GM03348 (cell line): ENCODE data around the gene TH.

Experiments
- DNase-seq: peaks from one replicate; pipeline ENCODE4 v3.0.0; 2012; ENCODE audit warnings: low spot score

TH gene

GRCh38 chr11:2142300-2142759 lies 29.3 kb downstream of the TH start:
- peak; percentile 65 for DNase-seq

DNA sequence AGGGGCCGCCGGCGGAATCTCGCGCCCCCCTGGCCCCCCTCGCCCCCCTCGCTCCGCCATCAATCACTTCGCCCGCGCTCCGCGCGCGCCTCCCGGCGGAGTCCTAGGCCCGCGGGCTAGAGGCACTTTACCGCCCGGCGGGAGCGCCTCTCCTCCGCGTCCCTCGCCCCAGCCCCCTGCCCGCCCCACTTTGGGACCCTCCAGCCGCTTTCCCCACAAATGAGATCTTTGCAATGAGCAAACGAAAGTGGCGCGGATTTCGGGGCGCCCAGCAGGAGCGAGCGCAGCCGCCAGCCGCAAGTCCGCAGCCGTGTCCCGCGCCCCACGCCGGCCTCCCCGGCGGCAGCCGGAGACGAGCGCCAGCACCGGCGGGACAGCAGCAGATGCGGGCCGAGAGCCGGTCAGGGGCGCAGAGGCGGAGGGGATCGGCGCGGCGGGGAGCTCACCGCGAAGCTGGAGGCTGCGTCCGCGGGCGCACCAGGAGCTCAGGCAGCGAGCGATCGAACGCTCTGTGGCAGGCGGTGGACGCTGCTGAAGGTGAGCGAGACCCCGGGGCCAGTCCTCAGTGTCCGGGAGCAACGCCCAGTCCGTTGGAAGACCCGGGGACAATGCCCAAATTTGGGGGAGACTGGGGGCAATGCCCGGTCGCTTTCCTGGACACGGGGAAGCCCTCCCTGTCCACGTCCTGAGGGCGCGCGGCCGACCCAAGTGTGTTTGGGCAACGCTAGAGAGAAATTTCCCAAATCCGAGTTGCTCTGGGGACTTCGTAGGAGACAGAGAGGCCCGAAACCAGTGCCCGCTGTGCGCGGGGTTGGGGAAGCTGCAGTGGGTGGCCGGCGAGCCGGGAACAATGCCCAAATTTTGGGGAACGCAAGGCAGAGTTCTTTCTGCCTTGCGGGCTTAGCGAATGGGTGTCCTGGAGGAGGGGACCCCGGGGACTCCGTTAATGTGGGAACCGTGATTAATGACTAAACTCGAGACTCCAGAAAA lies 30.9 kb downstream of the TH start:
- DNase-seq, result no peak

- DNase-seq, result no peak
These were observed 31.8 kb downstream of the TH start for GRCh38 chr11:2139621-2140337.

DNA sequence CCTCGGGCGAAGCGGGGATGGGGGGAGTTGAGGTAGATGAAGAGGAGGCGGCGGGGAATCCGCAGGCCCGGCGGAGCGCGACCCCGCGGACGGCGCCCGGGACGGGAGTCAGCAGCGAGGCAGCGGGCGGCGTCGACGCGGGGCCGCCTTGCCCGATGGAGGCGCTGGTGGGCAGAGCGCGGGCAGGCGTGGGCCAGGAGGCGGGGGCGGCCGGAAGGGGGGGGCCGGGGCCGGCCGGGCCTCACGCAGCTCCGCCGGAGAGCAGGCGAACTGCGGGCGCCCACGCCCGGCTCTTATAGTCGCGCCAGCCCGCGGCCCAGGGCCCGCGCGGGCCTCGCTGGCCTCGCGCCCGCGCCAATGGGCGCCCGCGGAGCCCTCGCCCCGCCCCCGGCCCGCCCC lies 32.5 kb downstream of the TH start, which contains the start of gene IGF2:
IGF2 (minus strand) TSS at position 267 of the 399 bp plus-strand sequence. CDS start 3,866 bp downstream, outside the sequence.
- no peak for DNase-seq

- DNase-seq, result no peak
These were observed 33.0 kb downstream of the TH start for GRCh38 chr11:2138431-2139122.

DNA sequence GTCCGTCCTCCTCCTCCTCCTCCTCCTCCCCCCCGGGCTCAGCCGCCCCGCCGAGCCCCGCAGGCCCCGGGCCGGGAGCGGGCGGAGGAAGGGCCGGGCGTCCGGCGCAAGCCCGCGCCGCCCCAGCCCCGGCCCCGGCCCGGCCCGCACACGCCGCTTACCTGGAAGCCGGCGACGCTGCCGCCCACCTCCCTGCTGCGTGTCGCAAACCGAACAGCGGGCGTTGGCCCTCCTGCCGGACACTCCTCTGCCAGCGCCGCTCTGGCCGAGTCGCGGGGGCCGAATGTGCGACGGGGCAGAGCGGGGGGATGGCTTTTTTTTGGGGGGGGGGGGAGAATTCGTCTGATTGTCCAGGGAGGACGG lies 33.6 kb downstream of the TH start:
- no peak for DNase-seq

DNA sequence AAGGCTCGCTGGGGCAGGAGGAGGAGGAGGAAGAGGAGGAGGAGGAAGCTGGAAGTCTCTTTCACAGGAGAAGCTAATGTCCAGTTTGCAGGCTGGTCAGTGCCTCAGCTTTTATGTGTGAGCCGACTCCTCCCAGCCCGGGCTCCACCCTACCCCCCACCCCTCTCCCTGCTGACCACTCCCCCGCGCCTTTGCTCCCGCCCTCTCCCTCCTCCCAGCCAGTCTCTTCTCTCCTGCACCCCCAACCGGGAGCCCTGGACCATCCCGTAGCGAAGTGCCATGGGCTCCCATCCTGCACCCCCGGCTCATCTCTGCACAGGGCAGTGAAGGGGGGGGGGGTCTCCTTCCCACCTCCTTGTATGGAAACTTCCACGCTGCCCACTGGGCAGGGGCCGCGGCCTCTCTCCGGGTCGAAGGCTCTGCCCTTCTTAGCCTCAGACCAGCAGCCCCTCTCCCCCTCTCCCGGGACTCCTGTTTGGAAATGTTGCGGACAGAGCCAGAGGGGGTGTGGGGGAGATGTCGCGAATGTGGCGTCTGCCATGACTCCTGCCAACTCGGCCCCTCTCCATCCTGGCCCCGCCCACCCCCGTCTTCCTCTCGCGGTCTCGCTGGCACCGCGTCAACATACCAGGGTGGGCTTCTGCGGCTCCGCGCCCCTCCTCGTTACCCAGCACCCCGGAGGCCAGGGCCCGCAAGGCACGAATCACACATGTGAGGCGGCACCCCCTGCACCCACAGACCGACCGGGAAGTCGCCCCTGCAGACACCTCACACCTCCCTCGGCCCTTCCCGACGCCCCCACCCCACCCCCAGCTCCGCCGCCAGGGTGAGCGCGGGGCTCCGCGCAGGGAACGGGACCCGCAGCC lies 34.2 kb downstream of the TH start:
- peak; percentile 77 for DNase-seq

DNA sequence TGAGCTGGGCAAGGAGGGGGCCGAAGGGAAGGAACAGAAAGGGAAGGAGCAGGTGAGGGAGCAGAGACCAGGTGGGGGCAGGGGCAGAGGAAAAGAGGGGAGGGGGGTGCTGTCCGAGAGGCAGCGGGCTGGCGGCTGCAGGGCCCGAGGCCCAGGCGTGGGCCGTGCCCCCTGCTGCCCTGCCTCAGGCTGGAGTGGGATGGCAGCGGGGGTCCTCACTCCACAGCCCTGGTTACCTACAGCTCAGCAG lies 34.7 kb downstream of the TH start:
- no peak for DNase-seq

DNA sequence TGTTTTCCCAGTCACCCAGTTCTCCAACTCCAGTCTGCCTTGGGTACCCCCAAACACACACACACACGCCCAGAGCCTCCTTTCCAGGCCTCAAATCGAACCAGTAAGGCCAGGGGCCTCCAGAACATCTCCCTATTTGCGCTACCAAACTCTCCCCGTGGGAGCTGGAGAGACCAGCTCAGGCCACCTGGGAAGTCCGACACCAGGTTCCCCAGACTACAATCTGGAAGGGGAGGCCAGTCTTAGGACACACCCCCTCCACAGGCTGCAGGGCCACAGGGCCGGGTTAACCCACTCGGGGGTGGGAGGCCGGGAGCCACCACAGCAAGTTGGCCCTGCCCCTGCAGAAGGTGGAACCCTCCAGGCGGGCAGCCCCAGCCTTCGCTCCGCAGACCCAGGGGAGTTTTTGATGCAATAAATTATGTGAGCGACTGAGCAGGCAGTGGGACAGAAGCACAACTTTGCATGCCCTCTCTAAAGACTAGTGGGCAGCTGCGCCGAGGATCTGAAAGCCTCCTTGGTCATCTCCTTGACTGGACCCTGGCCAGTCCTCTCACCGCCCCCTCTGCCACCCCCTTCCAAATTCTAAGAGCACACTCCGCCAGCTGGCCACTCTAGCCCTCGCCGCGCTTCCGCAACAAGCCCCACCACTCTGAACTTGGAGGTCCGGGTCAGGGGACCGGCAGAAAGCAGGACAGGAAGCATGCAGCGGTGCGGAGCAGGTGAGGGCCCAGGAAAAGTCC lies 35.2 kb downstream of the TH start:
- DNase-seq, result no peak

DNA sequence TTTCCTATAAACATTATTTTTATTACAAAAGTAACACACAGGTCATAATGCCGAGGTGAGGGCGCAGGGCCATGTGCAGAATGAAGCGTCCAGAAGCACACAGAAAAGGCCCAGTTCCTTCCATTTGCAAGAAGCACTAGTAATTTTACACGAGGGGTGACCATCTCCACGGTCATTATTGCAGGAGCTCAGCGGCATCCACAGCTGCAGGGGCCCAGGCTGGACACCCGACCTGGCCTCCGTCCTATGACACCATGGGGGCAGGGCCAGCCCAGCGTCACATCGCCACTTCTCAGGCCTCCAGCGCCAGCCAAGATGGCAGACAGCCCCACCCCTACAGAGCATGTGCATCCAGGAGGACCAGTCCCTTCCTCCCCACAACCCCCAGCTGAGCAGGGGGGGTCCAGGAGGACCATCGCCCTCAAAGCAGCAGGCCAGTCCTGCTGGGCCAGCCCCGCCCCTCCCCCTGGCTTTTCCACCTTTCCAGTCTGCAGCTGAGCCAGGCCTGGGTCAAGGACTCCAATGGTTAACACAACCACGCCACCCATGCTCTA lies 35.9 kb downstream of the TH start:
- no peak for DNase-seq

DNA sequence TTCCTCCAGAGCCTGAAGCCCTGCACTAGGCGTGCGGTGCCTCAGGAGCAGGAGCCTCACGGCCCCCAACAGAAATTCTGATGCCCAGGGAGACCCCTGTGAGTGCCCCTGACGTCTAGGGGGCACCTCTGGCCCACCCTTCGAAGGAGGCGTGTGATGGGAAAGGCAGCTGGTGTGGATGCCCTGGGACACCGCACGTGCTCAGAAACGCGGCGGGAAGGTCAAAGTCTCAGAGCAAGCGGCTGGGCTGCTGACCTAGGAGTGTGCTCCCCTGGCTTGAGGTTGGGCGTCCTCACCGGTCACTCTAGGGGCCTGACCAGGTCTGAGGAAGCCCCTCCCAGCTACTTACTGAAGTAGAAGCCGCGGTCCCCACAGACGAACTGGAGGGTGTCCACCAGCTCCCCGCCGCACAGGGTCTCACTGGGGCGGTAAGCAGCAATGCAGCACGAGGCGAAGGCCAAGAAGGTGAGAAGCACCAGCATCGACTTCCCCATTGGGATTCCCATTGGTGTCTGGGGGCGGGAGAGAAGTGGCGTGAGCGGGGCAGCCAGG lies 36.5 kb downstream of the TH start:
- no peak for DNase-seq

DNA sequence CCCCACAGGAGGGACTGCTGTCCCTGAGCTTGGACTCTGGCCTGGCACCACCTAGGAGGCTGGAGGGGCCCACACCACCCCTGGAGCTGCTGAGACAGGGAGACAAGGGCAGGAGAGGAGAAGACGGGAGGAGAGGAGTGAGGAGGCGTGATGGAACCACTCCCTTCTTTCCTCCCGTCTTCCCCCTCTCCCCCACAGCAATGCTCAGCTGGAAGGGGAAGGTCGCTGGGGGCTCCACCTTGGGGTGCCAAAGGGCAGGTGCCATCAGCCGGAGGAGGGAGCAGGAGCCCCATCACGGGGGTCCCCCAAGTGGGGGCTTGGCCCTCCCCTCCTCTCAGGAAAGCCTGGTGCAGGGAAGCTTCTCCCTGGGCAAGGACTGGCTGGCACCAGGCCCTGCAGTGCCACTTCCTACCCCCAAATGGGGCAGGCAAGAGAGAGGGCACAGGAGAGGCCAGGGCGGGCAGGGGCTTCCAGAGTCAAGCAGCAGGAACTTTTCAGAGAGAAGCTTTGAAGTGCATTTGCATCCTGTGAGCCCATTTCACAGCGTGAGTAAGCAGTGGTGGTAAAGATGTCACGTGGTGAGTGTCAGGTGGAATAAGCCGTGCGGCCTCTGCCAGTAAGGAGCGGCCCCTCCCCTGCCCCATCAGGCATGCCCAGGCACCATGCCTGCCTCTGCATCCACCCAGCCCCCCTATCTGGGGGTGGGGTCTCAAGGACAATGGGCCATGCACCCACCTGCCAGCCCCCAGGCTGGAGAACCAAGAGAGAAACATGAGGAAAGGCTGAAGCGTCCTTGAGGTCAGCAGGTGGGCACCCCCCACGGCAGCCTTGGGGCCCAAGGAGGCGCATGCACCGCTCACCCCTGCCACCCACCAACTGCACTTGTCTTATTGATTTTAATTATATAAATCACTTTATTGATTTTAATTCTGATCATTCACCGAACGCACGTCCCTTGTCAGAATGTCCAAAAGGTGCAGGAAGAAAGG lies 37.3 kb downstream of the TH start:
- DNase-seq, result no peak

- DNase-seq, result no peak
These were observed 38.2 kb downstream of the TH start for GRCh38 chr11:2133241-2134021.

DNA sequence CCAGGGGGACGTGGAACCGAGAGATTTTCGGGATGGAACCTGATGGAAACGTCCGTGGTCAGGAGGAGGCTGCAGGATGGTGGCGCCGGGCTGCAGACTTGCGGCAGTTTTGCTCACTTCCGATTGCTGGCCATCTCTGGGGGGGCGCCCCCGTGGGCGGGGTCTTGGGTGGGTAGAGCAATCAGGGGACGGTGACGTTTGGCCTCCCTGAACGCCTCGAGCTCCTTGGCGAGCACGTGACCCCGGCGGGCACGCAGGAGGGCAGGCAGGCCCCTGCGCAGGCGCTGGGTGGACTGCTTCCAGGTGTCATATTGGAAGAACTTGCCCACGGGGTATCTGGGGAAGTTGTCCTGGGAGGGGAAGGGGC lies 38.8 kb downstream of the TH start:
- DNase-seq, result no peak

- no peak for DNase-seq
These were observed 39.4 kb downstream of the TH start for GRCh38 chr11:2132246-2132645.

DNA sequence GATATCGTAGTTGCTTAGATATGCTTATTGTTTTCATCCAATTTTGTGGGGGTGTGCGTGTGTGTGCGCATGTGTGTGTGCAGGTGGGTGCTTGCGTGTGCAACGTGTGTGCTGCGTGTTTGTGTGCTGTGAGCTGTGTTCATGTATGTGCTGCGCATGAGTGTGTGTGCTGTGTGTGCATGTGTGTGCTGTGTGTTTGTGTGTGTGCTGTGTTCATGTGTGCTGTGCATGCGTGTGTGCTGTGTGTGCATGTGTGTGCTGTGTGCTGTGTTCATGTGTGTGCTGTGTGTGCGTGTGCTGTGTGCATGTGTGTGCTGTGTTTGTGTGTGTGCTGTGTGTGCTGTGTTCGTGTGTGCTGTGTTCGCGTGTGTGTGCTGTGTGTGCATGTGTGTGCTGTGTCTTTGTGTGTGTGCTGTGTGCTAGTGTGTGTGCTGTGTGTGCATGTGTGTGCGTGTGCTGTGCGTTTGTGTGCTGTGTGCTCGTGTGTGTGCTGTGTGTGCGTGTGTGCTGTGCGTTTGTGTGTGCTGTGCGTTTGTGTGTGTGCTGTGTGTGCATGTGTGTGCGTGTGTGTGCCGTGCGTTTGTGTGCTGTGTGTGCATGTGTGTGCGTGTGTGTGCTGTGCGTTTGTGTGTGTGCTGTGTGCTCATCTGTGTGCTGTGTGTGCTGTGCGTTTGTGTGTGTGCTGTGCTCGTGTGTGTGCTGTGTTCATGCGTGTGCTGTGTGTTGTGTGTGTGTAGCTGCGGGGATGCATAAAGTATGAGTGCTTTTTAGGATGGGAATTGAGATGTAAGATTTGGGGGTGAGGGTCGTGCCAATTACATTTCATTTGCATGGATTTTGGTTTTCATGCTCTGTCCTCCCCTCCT lies 40.0 kb downstream of the TH start:
- DNase-seq, result no peak

- DNase-seq, result no peak
These were observed 40.7 kb downstream of the TH start for GRCh38 chr11:2130881-2131352.
